ENCODE results near the gene NECTIN2.

Gene NECTIN2

GRCh38 chr19:44894052-44894400, 47.9 kb downstream of the NECTIN2 start:
- H3K4me3 ChIP-seq (ENCODE audit: low read depth in 1 of 2, low read length in 1 of 2): no peak overlapping the region
- H3K4me1 ChIP-seq (ENCODE audit: control insufficient read depth in 1 of 2, insufficient read depth in 1 of 2, low read depth in 1 of 2, low read length in 1 of 2): peaks cover 21 to 23% of the 10 kb centered on the region in 2 experiments
- no peak for TF ChIP-seq CTCF (IDR thresholded peaks at IDR 0.05)
- no peaks in the 10 kb centered on the region for H3K9me3 ChIP-seq
- H3K27me3 ChIP-seq: no peaks in the 10 kb centered on the region
- H3K27ac ChIP-seq: no peak overlapping the region
- H3K36me3 ChIP-seq: peaks cover 11% of the 10 kb centered on the region

- H3K4me3 ChIP-seq (ENCODE audit: low read depth in 1 of 2, low read length in 1 of 2): no peak overlapping the region
- no peak overlapping the region for H3K27ac ChIP-seq
- no peaks in the 10 kb centered on the region for H3K9me3 ChIP-seq
- H3K27me3 ChIP-seq: no peaks in the 10 kb centered on the region
- peaks cover 11% of the 10 kb centered on the region for H3K36me3 ChIP-seq
- TF ChIP-seq CTCF (IDR thresholded peaks at IDR 0.05): no peak
- peaks cover 17 to 18% of the 10 kb centered on the region in 2 experiments for H3K4me1 ChIP-seq (ENCODE audit: control insufficient read depth in 1 of 2, insufficient read depth in 1 of 2, low read depth in 1 of 2, low read length in 1 of 2)
Observed at GRCh38 chr19:44894946-44895345, 48.8 kb downstream of the NECTIN2 start.

- H3K9me3 ChIP-seq: no peaks in the 10 kb centered on the region
- no peak for TF ChIP-seq CTCF (IDR thresholded peaks at IDR 0.05)
- H3K4me1 ChIP-seq (ENCODE audit: control insufficient read depth in 1 of 2, insufficient read depth in 1 of 2, low read depth in 1 of 2, low read length in 1 of 2): peaks cover 3 to 5% of the 10 kb centered on the region in 2 experiments
- H3K4me3 ChIP-seq (ENCODE audit: low read depth in 1 of 2, low read length in 1 of 2): no peak overlapping the region
- H3K27me3 ChIP-seq: no peaks in the 10 kb centered on the region
- H3K36me3 ChIP-seq: peaks cover 18% of the 10 kb centered on the region
- no peak overlapping the region for H3K27ac ChIP-seq
Observed at GRCh38 chr19:44897835-44898234, 51.7 kb downstream of the NECTIN2 start.

- TF ChIP-seq CTCF (IDR thresholded peaks at IDR 0.05): no peak
- H3K27me3 ChIP-seq: peaks cover 16% of the 10 kb centered on the region
- no peak overlapping the region for H3K4me3 ChIP-seq (ENCODE audit: low read depth in 1 of 2, low read length in 1 of 2)
- H3K36me3 ChIP-seq: peaks cover 17% of the 10 kb centered on the region
- H3K27ac ChIP-seq: no peak overlapping the region
- peaks cover 5 to 8% of the 10 kb centered on the region in 2 experiments for H3K4me1 ChIP-seq (ENCODE audit: control insufficient read depth in 1 of 2, insufficient read depth in 1 of 2, low read depth in 1 of 2, low read length in 1 of 2)
- H3K9me3 ChIP-seq: no peaks in the 10 kb centered on the region
Observed at GRCh38 chr19:44900328-44901244, 54.5 kb downstream of the NECTIN2 start.

GRCh38 chr19:44903216-44903601, 57.1 kb downstream of the NECTIN2 start:
- H3K9me3 ChIP-seq: no peaks in the 10 kb centered on the region
- peaks cover 6% of the 10 kb centered on the region for H3K36me3 ChIP-seq
- H3K27me3 ChIP-seq: peaks cover 37% of the 10 kb centered on the region
- H3K27ac ChIP-seq: no peak overlapping the region
- H3K4me3 ChIP-seq (ENCODE audit: low read depth in 1 of 2, low read length in 1 of 2): no peak overlapping the region
- H3K4me1 ChIP-seq (ENCODE audit: control insufficient read depth in 1 of 2, insufficient read depth in 1 of 2, low read depth in 1 of 2, low read length in 1 of 2): peaks cover 4 to 11% of the 10 kb centered on the region in 2 experiments
- no peak for TF ChIP-seq CTCF (IDR thresholded peaks at IDR 0.05)
